Globus pallidus (tissue), 1 donor: Measurements from ENCODE around the gene ODAD2.
"Not testable (repeated sequence)": the region's sequence is repeated elsewhere in the genome, so short reads cannot be mapped to it uniquely, and the experiment has no call there.

Experiments used
- DNase-seq: peaks from one replicate; pipeline ENCODE4 v3.0.0-alpha.2; 2015; ENCODE audit warnings: low spot score

ODAD2 gene, protein sequence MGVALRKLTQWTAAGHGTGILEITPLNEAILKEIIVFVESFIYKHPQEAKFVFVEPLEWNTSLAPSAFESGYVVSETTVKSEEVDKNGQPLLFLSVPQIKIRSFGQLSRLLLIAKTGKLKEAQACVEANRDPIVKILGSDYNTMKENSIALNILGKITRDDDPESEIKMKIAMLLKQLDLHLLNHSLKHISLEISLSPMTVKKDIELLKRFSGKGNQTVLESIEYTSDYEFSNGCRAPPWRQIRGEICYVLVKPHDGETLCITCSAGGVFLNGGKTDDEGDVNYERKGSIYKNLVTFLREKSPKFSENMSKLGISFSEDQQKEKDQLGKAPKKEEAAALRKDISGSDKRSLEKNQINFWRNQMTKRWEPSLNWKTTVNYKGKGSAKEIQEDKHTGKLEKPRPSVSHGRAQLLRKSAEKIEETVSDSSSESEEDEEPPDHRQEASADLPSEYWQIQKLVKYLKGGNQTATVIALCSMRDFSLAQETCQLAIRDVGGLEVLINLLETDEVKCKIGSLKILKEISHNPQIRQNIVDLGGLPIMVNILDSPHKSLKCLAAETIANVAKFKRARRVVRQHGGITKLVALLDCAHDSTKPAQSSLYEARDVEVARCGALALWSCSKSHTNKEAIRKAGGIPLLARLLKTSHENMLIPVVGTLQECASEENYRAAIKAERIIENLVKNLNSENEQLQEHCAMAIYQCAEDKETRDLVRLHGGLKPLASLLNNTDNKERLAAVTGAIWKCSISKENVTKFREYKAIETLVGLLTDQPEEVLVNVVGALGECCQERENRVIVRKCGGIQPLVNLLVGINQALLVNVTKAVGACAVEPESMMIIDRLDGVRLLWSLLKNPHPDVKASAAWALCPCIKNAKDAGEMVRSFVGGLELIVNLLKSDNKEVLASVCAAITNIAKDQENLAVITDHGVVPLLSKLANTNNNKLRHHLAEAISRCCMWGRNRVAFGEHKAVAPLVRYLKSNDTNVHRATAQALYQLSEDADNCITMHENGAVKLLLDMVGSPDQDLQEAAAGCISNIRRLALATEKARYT

DNA sequence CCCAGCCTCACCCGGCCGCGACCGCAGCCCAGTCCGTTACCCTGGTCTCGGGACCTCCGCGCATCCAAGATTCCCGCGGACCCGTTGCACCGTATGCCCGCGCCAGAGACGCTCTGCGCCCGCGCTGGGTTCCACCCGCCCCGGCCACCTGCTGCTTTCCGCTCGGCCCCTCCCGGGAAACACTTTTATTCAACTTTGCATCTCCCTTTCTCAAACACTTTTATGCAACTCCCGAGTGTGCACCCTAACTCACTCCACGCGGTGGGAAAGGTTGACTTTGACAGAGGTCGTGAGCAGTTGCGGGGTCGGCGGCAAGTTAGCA lies at the start of gene ODAD2:
ODAD2 (minus strand) TSS at position 126 of the 322 bp plus-strand sequence. CDS start 3,937 bp downstream, outside the sequence.
- no peak for DNase-seq

DNA sequence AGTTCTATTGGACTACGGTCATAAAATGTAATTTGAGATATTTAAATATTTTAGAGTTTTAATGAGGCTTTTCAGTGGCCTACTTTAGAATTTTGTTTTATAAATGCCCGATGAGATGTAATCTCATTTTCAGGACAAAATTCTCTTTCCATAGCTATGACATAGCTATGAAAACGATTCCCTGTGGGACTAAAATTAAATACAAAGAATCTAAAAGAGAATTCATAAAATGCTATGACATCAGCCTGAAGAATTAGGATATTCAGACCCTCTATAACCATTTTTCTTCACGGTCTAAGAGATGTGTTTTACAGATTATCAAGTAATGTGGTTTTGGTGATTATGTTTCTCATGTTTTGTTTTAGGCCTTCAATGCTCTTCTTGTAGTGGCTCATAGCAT lies 48.2 kb upstream of the ODAD2 start:
- DNase-seq = no peak

GRCh38 chr10:28046579-28046978 lies 47.7 kb upstream of the ODAD2 start:
- DNase-seq = no peak

DNA sequence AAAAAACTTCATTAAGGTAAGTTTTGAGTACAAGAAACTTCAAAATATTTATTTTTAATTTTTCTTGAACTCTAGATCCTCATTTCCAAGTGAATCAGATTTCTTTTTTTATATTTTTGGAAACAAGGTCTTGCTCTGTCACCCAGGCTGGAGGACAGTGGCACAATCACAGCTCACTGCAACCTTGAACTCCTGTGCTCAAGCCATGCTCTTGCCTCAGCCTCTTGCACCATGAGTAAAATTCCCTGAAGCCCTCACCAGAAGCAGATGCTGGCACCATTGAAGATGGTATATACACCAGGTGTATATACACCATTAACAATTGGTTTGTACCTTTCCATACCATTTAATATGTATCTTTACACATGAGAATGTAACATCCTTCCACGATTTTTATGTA lies 45.1 kb upstream of the ODAD2 start:
- no peak for DNase-seq

DNA sequence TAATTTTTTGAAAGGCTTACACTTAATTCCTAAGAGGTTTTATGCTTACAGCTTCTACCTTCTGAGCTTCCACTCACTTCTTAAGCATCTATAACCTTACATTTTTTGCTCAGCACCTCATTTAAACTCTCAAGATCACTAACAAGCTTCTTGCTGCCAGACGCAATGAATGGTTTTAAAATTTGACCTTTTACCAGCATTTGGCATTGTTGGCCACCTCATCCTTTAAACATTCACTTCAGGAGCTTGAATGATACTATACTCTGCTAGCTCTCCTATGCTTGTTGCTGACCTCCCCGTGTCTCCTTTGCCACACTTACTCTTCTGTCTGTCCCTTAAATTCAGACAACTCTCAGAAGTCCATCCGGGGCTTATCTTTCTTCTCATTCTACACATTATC lies 37.7 kb upstream of the ODAD2 start:
- no peak for DNase-seq

- no peak for DNase-seq
Observed at GRCh38 chr10:28020993-28021982, 22.4 kb upstream of the ODAD2 start.

GRCh38 chr10:28020080-28020860 lies 21.4 kb upstream of the ODAD2 start:
- DNase-seq = no peak

DNA sequence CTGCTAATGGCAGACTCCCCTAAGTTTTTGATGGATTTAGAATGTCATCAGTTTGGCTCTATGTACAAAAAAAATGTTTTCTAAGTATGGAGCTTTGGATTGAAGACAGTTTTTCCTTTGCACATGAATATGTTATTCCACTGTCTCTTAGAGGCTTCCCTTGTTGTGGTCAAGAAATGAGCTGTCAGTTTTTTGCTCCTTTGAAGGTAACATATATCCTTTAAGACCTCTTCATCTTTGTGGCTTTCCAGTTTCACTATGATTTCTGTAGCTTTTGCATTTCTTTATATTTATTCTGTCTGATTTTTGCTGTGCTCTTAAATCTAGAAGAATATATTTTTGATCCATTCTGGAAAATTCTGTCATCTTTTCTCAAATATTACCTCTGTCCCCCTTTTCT lies 15.8 kb upstream of the ODAD2 start:
- DNase-seq = no peak

- DNase-seq = no peak
Observed at GRCh38 chr10:28012990-28013515, 14.2 kb upstream of the ODAD2 start.

- DNase-seq = no peak
Observed at GRCh38 chr10:28010821-28011220, 11.9 kb upstream of the ODAD2 start.

DNA sequence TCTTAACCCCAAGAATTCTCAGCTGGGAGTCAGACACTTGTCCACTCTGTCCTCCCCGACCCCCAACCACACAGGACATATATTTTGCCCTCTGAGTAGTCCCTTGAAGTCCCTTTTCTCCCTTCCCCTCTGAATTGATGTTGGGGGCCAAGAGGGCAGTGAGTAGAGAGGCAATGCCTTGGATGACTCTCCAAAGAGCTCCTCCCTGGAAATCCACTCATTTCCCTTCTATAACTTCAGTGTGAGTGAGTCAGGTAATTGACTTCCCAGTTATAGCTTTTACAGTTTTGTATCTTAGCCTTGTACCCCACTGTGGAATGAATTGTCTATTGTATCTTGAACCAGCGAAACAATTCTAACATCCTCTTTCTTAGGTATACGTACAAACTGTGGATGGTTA lies 9.2 kb upstream of the ODAD2 start:
- no peak for DNase-seq

GRCh38 chr10:28001353-28001752 lies 2.5 kb upstream of the ODAD2 start:
- no peak for DNase-seq

GRCh38 chr10:27998178-27998953 lies 513 bp downstream of the ODAD2 start:
- DNase-seq = no peak

DNA sequence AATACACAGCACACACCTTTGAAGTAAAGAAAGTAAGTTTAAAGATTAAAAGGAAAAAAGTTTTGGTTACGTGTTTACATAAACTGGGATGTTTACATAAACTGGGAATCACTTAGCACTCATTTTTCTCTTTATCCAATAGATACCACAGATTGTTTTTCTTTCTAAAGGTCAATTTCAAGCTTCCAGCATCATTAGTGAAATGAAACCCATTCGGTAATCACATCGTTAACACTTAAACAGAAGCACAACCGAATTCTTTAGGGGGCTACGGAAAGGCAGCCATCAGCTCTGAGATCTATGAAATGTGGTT lies 1.1 kb downstream of the ODAD2 start:
- DNase-seq = no peak

DNA sequence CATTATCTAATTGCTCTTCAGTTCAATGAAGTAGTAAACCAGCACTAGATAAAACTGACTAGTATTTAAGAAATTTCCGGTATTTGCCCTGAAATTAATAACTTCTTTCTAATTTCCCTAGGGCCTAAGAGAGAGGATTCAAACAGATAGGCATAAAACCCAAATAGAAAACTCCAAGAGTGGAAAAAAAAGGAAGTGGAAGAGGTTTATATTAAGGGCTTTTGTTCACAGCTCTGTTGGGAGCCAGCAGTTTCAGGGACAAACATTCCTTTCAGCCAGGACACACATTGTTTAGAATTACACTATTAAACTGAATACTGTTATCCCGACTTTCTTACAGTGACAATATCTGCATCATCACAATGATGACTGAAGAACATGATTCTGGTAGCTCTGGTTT lies 3.6 kb downstream of the ODAD2 start:
- no peak for DNase-seq

DNA sequence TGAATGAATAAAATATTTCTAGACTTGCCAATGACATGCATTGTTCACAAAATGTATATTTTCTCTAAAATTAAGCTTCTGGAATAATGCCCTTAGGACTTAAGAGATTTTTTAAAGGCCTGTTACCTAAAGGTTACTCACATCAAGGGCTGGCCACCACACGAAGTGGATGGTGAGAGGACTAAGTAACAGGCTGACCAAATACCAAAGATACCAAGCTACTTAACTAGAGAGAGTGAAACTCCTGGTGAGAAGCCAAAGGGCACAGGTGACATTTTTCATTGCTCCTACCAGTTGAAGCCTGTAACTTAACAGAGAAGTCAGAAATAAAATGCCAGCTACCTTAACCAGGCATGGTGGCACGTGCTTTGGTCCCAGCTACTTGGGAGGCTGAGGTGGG lies 9.5 kb downstream of the ODAD2 start:
- not testable (repeated sequence) for DNase-seq

DNA sequence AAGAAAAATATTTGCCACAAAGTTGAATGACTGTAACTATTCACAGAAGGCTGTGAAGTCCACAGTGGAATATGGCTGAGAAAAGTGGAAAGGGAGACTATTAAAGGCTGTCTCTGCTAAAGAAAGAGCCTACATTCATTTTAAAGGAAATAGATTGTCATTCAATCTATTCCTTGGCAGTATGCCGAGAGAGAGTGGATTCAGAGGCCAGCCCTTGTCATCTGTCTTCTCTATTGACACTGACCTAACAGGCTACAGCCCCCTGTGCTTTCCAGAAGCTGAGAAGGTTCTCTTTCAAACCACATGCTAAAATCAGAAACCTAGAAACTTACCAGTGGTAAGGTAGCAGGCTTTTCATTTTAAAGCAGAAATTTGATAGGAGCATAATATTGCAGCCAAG lies 12.1 kb downstream of the ODAD2 start:
- no peak for DNase-seq

DNA sequence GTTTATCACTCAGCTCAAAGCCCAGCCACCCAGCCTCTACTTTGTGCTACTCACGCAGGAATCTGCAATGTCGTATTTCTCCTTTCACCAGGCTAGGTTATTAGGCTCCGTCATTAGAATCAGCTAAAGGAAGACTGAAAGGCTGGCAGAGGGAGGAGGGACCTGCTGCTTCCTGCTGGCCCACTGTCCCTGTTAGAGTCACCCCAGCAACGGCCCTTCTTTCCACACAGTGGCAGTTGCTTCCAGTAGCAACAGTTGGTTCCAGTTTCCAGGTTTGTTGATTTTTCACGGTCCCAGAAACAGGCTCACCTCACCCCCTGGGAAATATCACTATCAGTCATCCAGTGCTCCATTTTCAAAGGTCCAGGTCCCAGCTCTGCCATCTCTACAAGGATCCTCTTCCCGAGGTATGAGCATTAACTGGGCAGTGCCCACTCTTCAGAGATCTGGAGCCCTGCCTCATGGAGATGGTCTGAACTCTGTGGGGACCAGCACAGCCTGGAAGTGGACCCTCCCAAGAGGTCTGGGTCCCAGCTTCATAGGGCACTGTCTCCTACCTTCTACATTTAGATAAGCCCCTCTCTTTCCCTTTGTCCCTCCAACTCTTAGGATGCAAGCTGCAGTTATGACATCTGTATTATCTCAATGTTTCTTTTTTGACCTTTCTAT lies 15.9 kb downstream of the ODAD2 start:
- DNase-seq = no peak

DNA sequence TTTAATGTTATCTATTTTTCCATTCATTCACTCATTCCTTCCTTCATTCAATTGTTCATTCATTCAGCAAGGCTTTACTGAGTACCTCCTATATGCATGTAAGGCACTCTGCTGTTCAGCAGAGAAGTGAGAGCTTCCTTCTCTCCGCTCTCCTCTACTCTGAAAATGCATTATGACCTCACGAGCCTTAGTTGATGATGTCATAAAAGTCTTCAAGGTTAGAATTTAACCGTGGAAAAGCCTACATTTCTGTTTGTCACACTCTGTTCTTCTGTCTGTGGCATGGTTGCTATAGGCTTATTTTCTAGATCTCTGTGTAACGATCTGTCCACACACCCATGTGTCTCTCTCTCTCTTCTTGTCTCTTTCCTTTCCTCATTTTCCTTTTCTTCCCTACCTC lies 17.1 kb downstream of the ODAD2 start:
- no peak for DNase-seq

DNA sequence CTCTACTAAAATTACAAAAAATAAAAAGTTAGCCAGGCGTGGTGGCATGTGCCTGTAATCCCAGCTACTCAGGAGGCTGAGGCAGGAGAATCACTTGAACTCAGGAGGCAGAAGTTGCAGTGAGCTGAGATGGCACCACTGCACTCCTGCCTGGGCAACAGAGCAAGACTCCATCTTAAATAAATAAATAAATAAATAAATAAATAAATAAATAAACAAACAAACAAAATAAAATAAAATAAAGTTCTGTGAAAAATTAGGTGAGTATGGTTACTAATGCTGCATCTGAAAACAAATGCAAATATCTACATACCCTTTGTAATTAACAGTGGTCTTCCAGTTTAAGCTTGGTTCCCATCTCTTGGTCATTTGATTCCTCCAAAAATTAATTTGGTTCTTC lies 28.1 kb downstream of the ODAD2 start:
- not testable (repeated sequence) for DNase-seq
